ENCODE data around the gene RBBP7. TPM values are rescaled to one million over a fixed set of nuclear protein-coding genes. Genes with fewer than 3 reads are reported as not detected.

The RBBP7 gene
- total and polyA plus RNA-seq, 2 donors from 2014 or later: 95.2 to 112 TPM

DNA sequence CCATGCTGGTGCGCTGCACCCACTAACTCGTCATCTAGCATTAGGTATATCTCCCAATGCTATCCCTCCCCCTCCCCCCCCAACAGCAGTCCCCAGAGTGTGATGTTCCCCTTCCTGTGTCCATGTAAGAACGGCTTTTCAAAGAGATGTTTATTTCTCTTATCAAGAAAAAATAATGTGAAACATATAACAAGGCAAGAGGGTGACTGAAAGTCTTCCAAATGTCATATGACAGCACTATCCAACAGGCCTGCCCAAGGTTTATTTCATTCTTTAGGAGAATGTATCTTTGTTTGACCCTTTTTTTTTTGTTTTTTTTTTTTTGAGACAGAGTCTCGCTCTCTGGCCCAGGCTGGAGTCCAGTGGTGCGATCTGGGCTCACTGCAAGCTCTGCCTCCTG, 46.4 kb upstream of the RBBP7 start:
- H3K27ac ChIP-seq (ENCODE audit: low read depth in 2 of 2, low read length in 2 of 2): no peak overlapping the region
- no peak overlapping the region for H3K4me3 ChIP-seq (ENCODE audit: low read length in 3 of 3)
- DNase-seq: no peak
- peaks cover 9% of the 10 kb centered on the region for H3K27me3 ChIP-seq (ENCODE audit: control insufficient read depth, insufficient read depth, low read length)
- intact Hi-C loops (cut with DNase I): no loop called here
- no peaks in the 10 kb centered on the region for H3K36me3 ChIP-seq (ENCODE audit: control insufficient read depth in 2 of 3, insufficient read depth in 3 of 3, low read length in 3 of 3)
- H3K9ac ChIP-seq (ENCODE audit: low read length in 3 of 3): no peak overlapping the region
- FAIRE-seq: no peak
- H3K4me1 ChIP-seq (ENCODE audit: control insufficient read depth in 2 of 3, insufficient read depth in 2 of 3, low read depth in 1 of 3, low read length in 3 of 3): no peaks in the 10 kb centered on the region
- no peaks in the 10 kb centered on the region for H3K9me3 ChIP-seq (ENCODE audit: control insufficient read depth in 2 of 3, insufficient read depth in 1 of 3, low read length in 3 of 3)
- TF ChIP-seq, protein P1, sequence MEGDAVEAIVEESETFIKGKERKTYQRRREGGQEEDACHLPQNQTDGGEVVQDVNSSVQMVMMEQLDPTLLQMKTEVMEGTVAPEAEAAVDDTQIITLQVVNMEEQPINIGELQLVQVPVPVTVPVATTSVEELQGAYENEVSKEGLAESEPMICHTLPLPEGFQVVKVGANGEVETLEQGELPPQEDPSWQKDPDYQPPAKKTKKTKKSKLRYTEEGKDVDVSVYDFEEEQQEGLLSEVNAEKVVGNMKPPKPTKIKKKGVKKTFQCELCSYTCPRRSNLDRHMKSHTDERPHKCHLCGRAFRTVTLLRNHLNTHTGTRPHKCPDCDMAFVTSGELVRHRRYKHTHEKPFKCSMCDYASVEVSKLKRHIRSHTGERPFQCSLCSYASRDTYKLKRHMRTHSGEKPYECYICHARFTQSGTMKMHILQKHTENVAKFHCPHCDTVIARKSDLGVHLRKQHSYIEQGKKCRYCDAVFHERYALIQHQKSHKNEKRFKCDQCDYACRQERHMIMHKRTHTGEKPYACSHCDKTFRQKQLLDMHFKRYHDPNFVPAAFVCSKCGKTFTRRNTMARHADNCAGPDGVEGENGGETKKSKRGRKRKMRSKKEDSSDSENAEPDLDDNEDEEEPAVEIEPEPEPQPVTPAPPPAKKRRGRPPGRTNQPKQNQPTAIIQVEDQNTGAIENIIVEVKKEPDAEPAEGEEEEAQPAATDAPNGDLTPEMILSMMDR (IDR thresholded peaks at IDR 0.05; ENCODE audit: borderline replicate concordance, extremely low read depth, insufficient read depth): no peak

DNA sequence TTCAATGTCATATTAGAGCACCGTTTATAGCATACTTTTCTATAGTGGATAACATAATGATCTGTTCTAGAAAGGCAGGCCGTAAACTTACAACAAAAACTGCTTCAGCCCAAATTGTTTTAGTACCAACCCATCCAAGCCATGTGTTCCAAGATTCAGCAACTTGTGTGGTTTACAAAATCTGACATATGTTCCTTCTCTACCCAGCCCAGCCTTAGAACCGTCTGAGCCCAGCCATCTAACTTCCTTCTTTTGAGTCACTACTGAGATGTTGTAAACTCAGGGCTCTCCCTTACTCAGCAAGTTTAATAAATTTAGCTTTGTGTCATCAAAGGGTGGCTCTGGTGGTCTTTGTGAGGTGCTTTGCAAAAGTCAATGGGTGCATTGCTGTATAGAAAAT, 43.9 kb upstream of the RBBP7 start:
- DNase-seq: no peak
- FAIRE-seq: no peak
- Histone ChIP-seq H3K9ac (ENCODE audit: low read length in 3 of 3) (no peak overlapping the region), H3K27me3 (ENCODE audit: control insufficient read depth, insufficient read depth, low read length) (peaks cover 6% of the 10 kb centered on the region), H3K27ac (ENCODE audit: low read depth in 2 of 2, low read length in 2 of 2) (no peak overlapping the region), H3K9me3 (ENCODE audit: control insufficient read depth in 2 of 3, insufficient read depth in 1 of 3, low read length in 3 of 3) (no peaks in the 10 kb centered on the region), H3K36me3 (ENCODE audit: control insufficient read depth in 2 of 3, insufficient read depth in 3 of 3, low read length in 3 of 3) (no peaks in the 10 kb centered on the region), H3K4me1 (ENCODE audit: control insufficient read depth in 2 of 3, insufficient read depth in 2 of 3, low read depth in 1 of 3, low read length in 3 of 3) (no peaks in the 10 kb centered on the region), H3K4me3 (ENCODE audit: low read length in 3 of 3) (no peak overlapping the region)
- intact Hi-C loops (cut with DNase I): no loop called here
- TF ChIP-seq, protein P1 (IDR thresholded peaks at IDR 0.05; ENCODE audit: borderline replicate concordance, extremely low read depth, insufficient read depth): no peak

DNA sequence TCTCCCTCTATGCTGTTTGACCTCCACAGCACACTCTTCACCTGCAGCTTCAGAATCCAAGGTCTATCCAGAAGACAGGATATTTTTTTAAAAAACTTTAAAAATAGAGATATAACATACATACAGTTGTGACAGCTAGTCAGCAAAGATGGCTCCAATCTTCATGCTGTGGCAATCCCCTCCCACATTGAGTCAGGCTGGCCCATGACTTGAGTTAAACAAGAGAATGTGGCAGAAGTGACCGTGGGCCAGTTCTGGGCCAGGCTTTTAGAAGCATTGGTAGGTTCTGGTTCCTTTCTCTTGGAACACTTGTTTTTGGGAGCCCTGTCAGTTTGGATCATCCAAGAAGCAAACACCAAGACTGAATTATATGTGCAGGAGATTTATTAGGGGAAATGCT, 40.2 kb upstream of the RBBP7 start:
- Histone ChIP-seq H3K36me3 (ENCODE audit: control insufficient read depth in 2 of 3, insufficient read depth in 3 of 3, low read length in 3 of 3) (no peaks in the 10 kb centered on the region), H3K27ac (ENCODE audit: low read depth in 2 of 2, low read length in 2 of 2) (no peak overlapping the region), H3K27me3 (ENCODE audit: control insufficient read depth, insufficient read depth, low read length) (peaks cover 12% of the 10 kb centered on the region), H3K9me3 (ENCODE audit: control insufficient read depth in 2 of 3, insufficient read depth in 1 of 3, low read length in 3 of 3) (no peaks in the 10 kb centered on the region), H3K4me1 (ENCODE audit: control insufficient read depth in 2 of 3, insufficient read depth in 2 of 3, low read depth in 1 of 3, low read length in 3 of 3) (no peaks in the 10 kb centered on the region), H3K4me3 (ENCODE audit: low read length in 3 of 3) (no peak overlapping the region), H3K9ac (ENCODE audit: low read length in 3 of 3) (no peak overlapping the region)
- intact Hi-C loops (cut with DNase I): no loop called here
- FAIRE-seq (no peak), DNase-seq (no peak)
- TF ChIP-seq, protein P1 (IDR thresholded peaks at IDR 0.05; ENCODE audit: borderline replicate concordance, extremely low read depth, insufficient read depth): no peak

All from kidney (tissue), 14 donors.